GM19397 (cell line): ENCODE results near the gene GART.
"Not testable (repeated sequence)": the region's sequence is repeated elsewhere in the genome, so short reads cannot be mapped to it uniquely, and the experiment has no call there.

Experiments
- ATAC-seq: cut with Tn5 transposase; IDR thresholded peaks from one replicate; pipeline ENCODE4 v1.9.1; 2021; ENCODE audit warnings: mild to moderate bottlenecking, moderate library complexity; ENCODE audit not compliant: unreplicated experiment

GART gene

DNA sequence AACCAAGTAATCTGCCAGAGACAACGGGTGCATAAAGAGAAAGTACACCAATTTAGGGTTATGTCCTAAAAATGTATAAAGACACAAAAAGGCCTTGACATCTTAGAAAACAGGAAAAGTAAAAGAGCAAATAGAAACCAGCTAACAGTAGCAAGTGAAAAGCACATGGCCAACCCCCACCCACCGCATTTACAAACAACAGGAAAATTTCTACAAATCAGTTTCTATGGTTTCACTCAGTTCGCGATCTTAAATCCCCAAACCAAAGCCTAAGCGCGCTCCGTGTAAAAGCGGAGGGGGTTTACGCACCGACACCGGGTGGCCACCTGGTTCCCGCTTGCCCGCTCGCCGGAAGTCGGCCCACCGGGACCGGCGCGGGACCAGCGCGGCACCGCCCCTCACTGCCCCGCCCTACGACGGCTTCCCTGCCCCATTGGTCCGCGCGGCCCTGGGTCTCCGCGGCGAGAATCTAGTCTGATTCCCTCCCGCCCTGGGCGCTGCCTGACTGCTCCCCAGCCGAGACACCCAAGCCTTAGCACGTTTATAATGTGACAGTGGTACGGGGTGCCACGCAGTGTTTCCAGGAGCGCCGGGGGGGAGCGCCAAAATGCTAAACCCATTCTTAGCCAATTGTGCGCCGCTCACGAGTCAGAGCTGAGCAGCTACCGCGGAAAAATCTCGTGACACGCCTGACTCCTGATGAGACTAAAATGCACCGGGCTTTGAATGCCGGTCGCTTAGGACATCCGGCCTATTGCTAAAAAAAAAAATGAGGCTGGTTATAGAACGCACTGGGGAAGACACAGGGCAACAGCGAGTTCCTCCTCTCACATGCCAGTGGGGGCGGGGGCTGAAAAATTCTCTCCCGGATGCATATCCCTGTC, at the start of gene GART:
Gene GART (minus strand): TSS at position 362 of the 884 bp plus-strand sequence. CDS start 2,802 bp downstream, outside the sequence.
- peak; percentile 56 for ATAC-seq

DNA sequence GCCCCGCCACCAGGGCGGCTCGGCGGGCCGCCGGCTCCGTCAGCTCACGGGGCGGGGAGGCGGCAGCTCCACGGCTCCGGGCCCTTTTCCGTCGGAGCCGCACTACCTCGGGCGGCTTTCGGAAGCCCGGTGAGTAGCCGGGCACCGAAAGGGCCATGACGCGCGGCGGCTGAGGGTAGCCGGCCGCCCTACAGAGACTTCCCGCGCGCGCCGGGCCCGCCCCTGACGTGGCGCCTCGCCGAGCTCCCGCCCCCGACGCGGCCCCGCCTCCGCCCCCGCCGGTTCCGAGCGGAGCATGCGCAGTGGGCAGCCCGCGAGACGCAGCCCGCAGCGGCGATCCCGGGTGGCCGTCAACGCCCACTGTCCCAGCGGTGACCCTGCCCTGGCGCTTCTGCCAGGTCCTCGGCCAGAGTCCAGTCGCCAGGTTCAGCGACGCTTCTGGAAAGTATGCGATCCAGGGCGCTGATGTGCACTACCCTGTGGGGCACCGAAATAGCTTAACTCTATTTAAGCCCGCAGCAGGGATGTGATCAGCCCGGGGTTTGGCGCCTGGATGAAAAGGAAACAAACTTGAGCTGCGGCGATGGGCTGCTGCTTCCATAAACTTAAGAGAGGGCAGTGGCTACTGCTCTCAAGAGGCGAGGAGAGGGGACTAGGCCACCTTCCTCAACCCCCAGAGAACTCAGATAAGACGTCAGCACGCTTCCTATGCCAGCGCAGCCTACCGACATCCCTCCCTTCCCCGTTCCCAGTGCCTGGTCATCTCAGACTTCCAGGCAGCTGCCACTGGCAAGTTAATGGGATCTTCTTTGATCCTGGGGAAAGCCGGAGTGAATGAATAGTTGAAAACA, 46.8 kb upstream of the GART start, which contains the start of gene DONSON:
Gene DONSON (minus strand): TSS at position 200 of the 851 bp plus-strand sequence. CDS start 43 bp downstream, at position 157.
- ATAC-seq = peak; percentile 88

DNA sequence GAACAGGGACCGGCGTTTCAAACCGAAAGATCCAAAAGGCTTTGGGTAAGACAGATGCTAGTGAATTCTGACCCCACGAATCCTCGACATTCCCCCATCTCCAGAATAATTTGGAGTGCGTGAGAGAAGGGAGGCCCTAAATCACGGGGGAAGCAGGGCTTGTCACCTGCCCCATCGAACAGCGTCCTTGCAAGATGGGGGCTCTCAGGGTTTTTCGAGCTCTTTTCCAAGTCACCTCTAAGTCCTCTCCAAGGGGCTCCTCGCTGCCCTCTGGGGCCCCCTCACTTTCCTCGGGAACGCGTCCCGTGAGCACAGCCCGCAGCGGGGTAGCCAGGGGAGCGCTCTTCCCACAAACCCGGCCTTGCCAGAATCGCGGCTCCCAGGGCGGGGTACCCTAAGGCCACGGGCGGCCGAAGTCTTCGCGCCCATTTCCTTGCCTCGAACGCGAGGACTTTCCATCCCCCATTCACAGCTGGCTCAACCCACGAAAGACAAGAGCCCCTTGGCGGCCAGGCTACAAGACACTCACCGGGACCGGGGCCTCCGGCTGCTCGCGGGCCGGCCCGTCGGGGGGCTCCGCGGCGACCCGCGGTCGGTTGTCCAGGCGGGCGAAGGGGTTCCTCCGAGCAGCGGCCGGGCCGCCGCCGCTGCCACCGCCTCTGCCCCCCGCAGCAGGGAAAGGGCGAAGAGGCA, 46.0 kb upstream of the GART start:
- peak; percentile 50 for ATAC-seq

DNA sequence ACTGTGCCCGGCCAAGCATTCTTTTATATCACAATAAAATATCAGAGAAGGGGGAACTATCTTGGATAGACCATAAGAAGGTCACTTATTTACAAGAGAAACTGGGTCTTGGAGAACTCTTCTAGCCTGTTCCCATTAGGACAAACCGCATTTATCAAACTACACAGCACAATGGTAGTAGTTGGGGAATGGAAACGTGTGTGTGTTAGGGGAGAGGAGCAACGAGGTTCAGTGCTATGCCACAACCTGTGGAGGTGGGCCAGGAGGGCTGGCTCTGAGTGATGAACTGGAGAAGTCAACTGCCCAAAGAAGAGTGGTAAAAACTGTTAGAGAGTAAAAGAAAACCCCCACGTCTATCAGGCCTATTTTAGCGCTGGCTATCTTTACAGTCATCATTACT, 45.0 kb upstream of the GART start:
- no peak for ATAC-seq

DNA sequence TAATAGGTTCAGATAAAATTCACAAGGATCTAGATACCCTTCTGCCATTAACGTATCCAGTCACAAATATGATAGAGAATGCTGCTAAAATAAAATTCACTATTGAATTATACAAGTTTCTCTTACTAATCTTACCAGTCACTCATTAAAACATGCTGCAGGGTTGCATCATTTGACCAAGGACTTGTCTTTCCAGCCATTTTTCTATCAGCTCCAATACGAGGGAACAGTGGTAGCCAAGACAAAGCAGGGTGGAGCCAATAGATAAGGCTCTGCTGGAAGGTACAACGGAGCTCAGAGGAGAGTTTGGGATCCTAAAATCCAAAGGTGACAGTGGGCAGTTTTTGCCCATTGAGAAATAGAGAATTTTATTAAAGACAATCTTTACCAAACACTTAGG, 42.5 kb upstream of the GART start:
- no peak for ATAC-seq

DNA sequence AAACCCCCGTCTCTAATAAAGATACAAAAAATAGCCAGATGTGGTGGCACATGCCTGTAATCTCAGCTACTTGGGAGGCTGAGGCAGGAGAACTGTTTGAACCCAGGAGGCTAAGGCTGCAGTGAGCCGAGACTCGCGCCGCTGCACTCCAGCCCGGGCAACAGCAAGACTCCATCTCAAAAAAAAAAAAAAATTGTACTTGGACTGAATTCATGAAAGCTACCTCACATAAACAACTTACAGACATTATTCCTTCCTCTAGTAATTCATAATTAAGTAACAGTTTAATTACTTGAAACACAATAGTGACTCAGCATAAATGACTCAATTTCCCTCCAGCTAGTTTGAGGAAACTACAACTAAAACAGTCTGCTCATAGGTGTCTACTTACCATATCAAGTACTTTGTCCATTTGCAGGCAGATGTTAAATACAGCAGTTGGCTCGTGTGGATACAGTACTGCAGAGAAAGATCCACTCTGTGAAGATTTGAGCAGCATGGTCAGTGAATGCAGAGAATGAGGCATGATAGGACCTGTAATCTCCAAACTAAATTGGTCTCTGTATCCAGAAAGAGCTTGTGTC, 37.1 kb upstream of the GART start:
- ATAC-seq = no peak

DNA sequence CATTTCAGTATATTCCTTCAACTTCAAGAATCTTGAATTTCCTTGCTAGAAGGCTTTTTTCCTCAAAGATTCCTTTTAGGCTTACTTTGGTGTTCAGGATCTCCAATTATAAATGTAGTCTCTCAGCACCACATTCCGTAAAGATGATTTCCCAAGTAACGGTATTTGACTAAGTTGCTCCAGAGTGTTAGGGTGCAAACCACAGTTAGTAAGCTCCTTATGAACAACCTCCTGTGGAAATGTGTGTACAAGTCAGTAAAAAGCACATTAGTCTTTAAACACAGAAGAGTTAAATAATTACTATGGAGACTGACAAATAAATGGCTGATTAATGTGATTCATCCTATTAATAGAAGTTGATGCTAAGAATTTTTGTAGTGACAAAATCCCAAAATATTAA, 36.3 kb upstream of the GART start:
- ATAC-seq = no peak

DNA sequence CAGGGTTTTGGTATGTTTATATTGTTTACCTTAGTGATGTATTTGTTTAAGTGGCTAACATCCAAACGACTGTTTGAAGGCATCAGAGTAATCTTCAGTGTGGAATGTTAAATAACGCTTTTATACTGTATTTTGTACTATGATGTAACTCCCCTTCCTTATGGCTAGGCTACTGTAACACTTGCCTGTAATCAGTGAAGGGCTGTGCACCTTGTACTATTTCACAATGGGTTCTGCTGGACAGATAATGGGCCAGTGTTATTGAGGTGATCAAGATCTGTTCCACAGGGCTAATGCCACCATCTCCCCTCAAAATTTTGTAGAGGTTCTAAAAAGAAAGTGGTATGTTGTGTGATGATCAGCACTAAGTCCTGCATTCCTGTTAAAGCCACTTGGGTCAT, 34.8 kb upstream of the GART start:
- ATAC-seq = not testable (repeated sequence)

DNA sequence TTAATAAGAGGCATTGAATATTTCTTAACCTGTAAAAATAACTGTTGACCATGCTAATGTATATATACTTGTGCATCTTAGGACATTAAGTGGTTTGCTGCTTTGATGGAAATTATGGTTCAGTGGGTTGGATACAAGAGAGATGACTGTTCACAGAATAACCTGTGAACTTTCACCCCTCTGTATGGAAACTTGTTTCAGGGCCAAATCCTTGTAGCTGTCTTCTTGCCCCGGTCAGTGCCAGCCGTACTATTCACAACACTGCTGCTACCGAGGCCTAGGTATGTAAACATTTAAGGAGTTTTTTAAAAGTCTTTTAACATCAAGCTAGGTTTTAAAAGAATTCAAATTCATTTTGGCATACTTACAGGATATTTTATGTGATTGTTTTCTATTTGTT, 30.4 kb upstream of the GART start:
- ATAC-seq = no peak

DNA sequence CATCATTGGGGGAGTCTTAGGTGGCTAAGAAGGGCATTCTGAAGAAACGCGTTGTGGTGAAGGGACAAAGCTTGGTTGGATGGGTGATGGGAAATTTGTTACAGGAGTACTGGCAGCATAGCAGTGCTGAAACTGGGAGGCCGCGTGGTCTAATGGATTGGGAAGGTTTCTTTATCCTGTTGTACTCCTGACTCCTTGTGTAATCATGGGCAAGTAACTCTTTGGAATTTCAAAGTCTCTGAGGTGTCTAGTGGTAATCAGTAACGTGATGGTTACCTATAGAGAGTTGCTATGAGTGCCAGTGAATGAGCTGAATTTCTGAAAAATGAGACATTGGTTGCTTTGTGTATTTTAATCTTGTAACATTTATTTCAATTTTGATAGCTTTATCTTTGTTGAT, 28.1 kb upstream of the GART start:
- no peak for ATAC-seq

DNA sequence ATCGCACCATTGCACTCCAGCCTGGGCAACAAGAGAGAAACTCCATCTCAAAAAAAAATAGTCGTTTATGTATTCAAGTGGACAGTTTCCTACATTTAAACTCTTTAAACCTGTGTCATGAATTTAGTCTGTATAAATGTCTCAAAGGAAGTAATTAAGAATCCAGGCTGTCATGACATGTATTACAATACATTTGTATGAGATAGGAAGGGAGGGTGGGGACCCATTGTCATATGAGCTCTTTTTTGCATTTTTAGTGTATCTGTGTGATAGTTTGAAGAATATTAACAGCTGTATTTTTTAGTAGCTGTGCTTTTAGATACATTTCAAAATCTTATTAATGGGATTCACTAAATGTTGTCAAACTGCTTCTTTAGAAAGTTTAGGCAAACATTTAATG, 26.5 kb upstream of the GART start:
- ATAC-seq = no peak

DNA sequence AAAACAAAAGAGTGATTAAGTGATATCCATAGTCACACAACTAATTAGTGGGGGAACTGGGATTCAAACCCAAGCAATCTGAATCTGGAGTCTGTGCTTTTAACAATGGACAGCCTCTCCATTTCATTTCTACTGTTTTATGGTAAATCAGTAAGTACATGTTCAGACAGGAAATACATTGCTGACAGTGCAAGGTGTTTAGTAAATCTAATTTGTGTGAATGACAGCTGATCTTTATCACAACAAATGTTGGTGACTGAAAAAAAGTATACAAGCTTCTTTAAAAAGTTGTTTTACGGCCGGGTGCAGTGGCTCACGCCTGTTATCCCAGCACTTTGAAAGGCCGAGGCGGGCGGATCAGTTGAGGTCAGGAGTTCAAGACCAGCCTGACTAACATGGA, 26.0 kb upstream of the GART start:
- ATAC-seq = no peak

DNA sequence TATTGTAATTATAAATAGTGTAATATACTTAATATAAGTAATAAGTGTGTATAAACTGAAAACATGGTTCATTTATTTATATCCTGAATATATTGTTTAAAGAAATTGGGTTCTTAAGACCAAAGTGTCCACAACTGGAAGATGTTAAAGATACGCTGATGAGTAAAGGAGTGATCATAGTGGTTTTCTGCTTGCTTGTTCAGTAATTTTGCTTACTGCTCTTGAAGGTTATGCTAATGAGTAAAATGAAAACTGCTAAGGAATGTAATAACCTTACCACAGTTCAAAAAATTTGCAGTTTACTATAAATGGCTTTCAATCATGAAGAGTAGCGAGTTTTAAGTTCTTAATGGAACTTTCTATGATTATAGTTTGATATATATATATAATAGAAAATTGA, 24.6 kb upstream of the GART start:
- ATAC-seq = no peak

DNA sequence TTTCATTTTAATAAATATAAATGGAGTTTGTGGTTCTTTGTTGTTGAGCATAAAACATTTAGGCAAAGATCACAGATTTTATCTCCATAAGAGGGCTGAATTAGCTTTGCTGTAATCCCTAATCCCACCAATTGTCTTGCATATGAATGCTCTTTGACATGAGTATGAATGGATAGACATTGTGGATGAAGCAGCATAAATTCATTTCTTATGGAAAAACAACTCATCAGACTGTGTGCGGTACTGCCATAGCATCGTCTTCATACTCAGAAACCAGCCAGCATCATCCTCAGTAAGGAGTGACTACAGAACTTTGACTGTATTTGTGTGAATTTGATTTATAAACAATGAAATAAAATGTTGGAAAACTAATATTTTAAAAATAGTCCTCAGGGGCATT, 20.5 kb upstream of the GART start:
- no peak for ATAC-seq

DNA sequence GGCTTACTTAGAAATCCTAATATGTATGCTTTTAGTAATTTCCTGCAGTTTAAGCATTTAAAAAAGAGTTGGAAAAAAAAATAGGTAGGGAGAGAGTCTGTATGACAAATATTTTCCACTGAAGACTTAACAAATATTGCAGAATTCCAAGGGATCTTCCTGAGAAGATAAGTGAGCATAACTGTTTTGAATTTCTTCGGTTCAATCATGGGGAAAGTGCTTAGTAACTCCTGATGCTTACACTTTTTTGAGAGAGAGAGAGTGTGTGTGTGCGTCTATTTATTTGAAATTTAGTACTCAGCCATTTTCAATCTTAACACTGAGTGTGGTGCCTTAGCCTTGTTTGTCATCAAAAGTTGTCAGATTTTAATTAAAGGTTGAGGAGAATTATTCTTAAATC, 19.5 kb upstream of the GART start:
- no peak for ATAC-seq

DNA sequence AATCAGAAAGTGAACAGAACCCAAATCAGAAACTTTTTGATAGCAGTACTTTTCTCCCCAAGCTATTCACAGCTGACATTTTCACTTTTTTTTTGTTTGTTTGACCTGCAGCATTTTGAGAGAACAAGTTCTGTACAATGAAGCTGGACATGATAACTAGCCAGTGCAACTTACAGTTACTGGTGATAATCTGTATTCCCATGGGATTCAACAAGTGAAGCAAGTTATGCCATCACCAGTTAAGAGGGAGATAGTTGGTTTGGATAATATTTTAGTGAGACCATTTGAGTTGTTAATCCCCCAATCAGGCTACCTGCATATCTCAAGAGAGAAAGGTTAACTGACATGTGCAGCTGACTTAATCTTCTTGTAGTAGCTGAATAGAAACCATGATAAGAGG, 19.0 kb upstream of the GART start:
- no peak for ATAC-seq

DNA sequence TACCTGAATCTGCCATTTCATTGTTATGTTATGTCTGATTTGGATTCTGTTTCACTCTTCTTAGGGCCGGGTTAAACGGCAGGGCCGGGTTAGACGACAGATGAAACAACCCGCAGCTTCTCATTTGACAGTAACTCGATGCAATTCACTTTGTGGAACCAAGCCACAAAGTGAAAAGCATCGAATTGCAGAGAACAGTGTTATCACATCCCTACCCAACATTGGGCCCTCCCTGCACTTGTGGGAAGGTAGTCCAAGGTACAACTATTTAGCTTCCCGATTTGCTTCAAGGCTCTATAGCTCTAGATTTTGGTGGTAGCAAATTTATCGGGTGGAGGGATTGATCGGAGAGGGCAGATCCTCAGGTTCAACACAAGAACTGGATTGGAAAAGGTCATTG, 17.9 kb upstream of the GART start:
- ATAC-seq = no peak

DNA sequence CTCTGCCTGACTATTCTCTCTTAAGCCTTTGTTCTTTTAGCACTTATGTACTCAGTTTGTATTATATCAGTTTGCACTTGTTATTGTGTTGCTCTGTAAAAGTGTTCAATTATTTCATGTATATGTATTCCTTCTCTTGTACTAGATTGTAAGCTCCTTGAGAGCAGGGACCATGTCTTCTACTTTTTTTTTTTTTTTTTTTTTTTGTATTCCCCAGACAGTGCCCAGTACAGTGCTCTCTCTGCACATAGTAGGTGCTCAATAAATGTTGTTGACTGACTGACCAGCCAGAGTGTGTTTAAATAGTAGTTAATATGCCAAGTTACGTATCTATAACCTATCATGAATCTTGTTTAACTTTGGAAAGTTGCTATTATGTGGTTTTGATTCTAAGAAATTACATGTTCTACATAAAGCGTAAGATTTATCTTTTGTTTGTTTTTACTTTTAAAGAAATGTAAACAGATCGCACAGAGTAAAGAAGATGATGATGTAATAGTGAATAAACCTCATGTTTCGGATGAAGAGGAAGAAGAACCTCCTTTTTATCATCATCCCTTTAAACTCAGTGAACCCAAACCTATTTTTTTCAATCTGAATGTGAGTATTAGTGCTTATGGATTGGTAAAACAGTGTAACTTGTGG, 17.0 kb upstream of the GART start:
- no peak for ATAC-seq

DNA sequence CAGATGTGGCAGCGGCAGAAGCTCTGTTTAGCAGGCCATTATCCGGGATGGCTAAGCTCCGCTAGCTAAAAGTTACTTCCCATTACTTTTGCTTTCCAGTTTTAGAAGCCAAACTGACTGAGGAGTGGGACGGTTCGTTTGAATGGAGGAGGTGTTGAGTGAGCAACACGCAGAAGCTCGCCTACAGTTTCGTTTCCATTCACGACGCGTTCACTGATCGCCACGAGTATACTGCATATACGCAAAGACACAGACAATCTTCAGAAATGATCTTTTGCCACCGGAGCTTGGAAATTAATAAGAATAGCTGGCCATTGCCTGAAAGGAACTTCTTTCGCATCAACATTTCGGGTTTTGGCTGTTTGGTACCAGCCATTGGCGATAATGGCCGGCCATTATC, 15.5 kb upstream of the GART start:
- no peak for ATAC-seq

DNA sequence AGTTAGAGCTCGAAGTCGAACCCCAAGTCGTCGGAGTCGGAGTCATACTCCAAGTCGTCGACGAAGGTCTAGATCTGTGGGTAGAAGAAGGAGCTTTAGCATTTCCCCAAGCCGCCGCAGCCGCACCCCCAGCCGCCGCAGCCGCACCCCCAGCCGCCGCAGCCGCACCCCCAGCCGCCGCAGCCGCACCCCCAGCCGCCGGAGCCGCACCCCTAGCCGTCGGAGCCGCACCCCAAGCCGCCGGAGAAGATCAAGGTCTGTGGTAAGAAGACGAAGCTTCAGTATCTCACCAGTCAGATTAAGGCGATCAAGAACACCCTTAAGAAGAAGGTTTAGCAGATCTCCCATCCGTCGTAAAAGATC, 13.0 kb upstream of the GART start:
- ATAC-seq = no peak
